ENCODE results near the gene RAB9B. TPM values are rescaled to one million over a fixed set of nuclear protein-coding genes. Genes with fewer than 3 reads are reported as not detected.

RAB9B gene
- total and polyA plus RNA-seq, 7 donors: 0.47 to 15.2 (median 2.9) TPM

GRCh38 chrX:103805860-103806259 lies 26.2 kb downstream of the RAB9B start:
- no peak overlapping the region for H3K27ac ChIP-seq
- no peak overlapping the region for H3K4me3 ChIP-seq
- DNase-seq: no peak
- no peak for TF ChIP-seq CTCF (IDR thresholded peaks at IDR 0.05)
- H3K9me3 ChIP-seq: no peaks in the 10 kb centered on the region
- H3K4me1 ChIP-seq: no peaks in the 10 kb centered on the region
- H3K36me3 ChIP-seq (ENCODE audit: insufficient read depth in 1 of 2, low read depth in 1 of 2): no peaks in the 10 kb centered on the region
- H3K27me3 ChIP-seq (ENCODE audit: insufficient read depth in 3 of 3, low read length in 2 of 3): peaks cover 0 to 19% (median 0%) of the 10 kb centered on the region in 3 donors
- intact Hi-C loops (cut with DNase I): no loop called here
- ATAC-seq: no peak

- ATAC-seq: no peak
- WGBS, 3 donors: 67 to 89% (median 89%) methylated on average over 2 of the region's 2 CpGs
- Histone ChIP-seq H3K27ac (no peak overlapping the region), H3K9me3 (no peaks in the 10 kb centered on the region), H3K27me3 (ENCODE audit: insufficient read depth in 3 of 3, low read length in 2 of 3) (peaks cover 0 to 5% (median 0%) of the 10 kb centered on the region in 3 donors), H3K4me3 (no peak overlapping the region), H3K36me3 (ENCODE audit: insufficient read depth in 1 of 2, low read depth in 1 of 2) (no peaks in the 10 kb centered on the region), H3K4me1 (no peaks in the 10 kb centered on the region)
- intact Hi-C loops (cut with DNase I): no loop called here
- TF ChIP-seq CTCF (IDR thresholded peaks at IDR 0.05): no peak
- DNase-seq: no peak
These were observed 31.7 kb downstream of the RAB9B start for GRCh38 chrX:103800318-103800717.

- TF ChIP-seq CTCF (IDR thresholded peaks at IDR 0.05): no peak
- Histone ChIP-seq H3K4me1 (no peaks in the 10 kb centered on the region), H3K27me3 (ENCODE audit: insufficient read depth in 3 of 3, low read length in 2 of 3) (peaks cover 0 to 3% (median 0%) of the 10 kb centered on the region in 3 donors), H3K9me3 (no peaks in the 10 kb centered on the region), H3K27ac (no peak overlapping the region), H3K4me3 (no peak overlapping the region), H3K36me3 (ENCODE audit: insufficient read depth in 1 of 2, low read depth in 1 of 2) (no peaks in the 10 kb centered on the region)
- DNase-seq: no peak
- ATAC-seq: no peak
- intact Hi-C loops (cut with DNase I): no loop called here
- 73 to 83% (median 77%) methylated on average over 2 of the region's 2 CpGs for WGBS, 3 donors
These were observed 34.4 kb downstream of the RAB9B start for GRCh38 chrX:103797691-103798090.

- ATAC-seq (no peak), DNase-seq (no peak)
- no peak for TF ChIP-seq CTCF (IDR thresholded peaks at IDR 0.05)
- Histone ChIP-seq H3K4me3 (no peak overlapping the region), H3K9me3 (no peaks in the 10 kb centered on the region), H3K27me3 (ENCODE audit: insufficient read depth in 3 of 3, low read length in 2 of 3) (no peaks in the 10 kb centered on the region), H3K36me3 (ENCODE audit: insufficient read depth in 1 of 2, low read depth in 1 of 2) (no peaks in the 10 kb centered on the region), H3K27ac (no peak overlapping the region), H3K4me1 (no peaks in the 10 kb centered on the region)
- intact Hi-C loops (cut with DNase I): no loop called here
- 74 to 82% (median 74%) methylated on average over 4 of the region's 4 CpGs for WGBS, 3 donors
These were observed 37.9 kb downstream of the RAB9B start for GRCh38 chrX:103794119-103794518.

- TF ChIP-seq CTCF (IDR thresholded peaks at IDR 0.05): no peak
- DNase-seq: no peak
- intact Hi-C loops (cut with DNase I): no loop called here
- no peaks in the 10 kb centered on the region for H3K36me3 ChIP-seq (ENCODE audit: insufficient read depth in 1 of 2, low read depth in 1 of 2)
- no peak for ATAC-seq
- H3K4me1 ChIP-seq: no peaks in the 10 kb centered on the region
- H3K4me3 ChIP-seq: no peak overlapping the region
- H3K27ac ChIP-seq: no peak overlapping the region
- 49 to 67% (median 67%) methylated on average over 2 of the region's 2 CpGs for WGBS, 3 donors
- no peaks in the 10 kb centered on the region for H3K9me3 ChIP-seq
- H3K27me3 ChIP-seq (ENCODE audit: insufficient read depth in 3 of 3, low read length in 2 of 3): no peaks in the 10 kb centered on the region
These were observed 38.5 kb downstream of the RAB9B start for GRCh38 chrX:103793545-103793940.

Data from psoas muscle (tissue), 8 donors.